H9 (cell line): ENCODE results near the gene HES3. TPM values are rescaled to one million over a fixed set of nuclear protein-coding genes. Genes with fewer than 3 reads are reported as not detected.

ENCODE experiments used
- DNase-seq: peaks from one replicate; pipeline ENCODE4 v3.0.0-alpha.2; 2017
- H2AFZ ChIP-seq: one replicate; pipeline ENCODE4 v1.6.1; 2013; ENCODE audit warnings: mild to moderate bottlenecking, low read length, control low read depth, moderate library complexity
- H2AK5ac ChIP-seq: 2 replicates; pipeline ENCODE4 v1.6.1; 2013; ENCODE audit warnings: low read length, control low read depth, mixed read lengths; ENCODE audit not compliant: insufficient read length
- H2BK120ac ChIP-seq: one replicate; pipeline ENCODE4 v1.6.1; 2013; ENCODE audit warnings: low read depth, mild to moderate bottlenecking, low read length, control low read depth, inconsistent platforms; ENCODE audit not compliant: poor library complexity, severe bottlenecking
- H2BK12ac ChIP-seq: 2 replicates; pipeline ENCODE4 v1.6.1; 2013; ENCODE audit warnings: low read length, control low read depth, mixed read lengths, low read depth; ENCODE audit not compliant: insufficient read length
- H2BK15ac ChIP-seq: 2 replicates; pipeline ENCODE4 v1.6.1; 2013; ENCODE audit warnings: low read depth, low read length, control low read depth
- H2BK20ac ChIP-seq: one replicate; pipeline ENCODE4 v1.6.1; 2013; ENCODE audit warnings: low read depth, mild to moderate bottlenecking, low read length, control low read depth, inconsistent platforms; ENCODE audit not compliant: poor library complexity, severe bottlenecking
- H2BK5ac ChIP-seq: 2 replicates; pipeline ENCODE4 v1.6.1; 2013; ENCODE audit warnings: low read length, control low read depth, mixed read lengths; ENCODE audit not compliant: insufficient read length
- H3K14ac ChIP-seq: 2 replicates; pipeline ENCODE4 v1.6.1; 2013; ENCODE audit warnings: low read length, control low read depth; ENCODE audit not compliant: insufficient read depth
- H3K18ac ChIP-seq: 2 replicates; pipeline ENCODE4 v1.6.1; 2013; ENCODE audit warnings: low read depth, mild to moderate bottlenecking, mixed read lengths, low read length, control low read depth; ENCODE audit not compliant: insufficient read length
- H3K23ac ChIP-seq: 2 replicates; pipeline ENCODE4 v1.6.1; 2013; ENCODE audit warnings: low read length, control low read depth, mixed read lengths, low read depth; ENCODE audit not compliant: insufficient read length
- H3K23me2 ChIP-seq: 2 replicates; pipeline ENCODE4 v1.6.1; 2013; ENCODE audit warnings: low read depth, mild to moderate bottlenecking, mixed read lengths, low read length, control low read depth; ENCODE audit not compliant: insufficient read length, poor library complexity, severe bottlenecking
- H3K27ac ChIP-seq: 2 replicates; pipeline ENCODE4 v1.5.1; 2013; ENCODE audit warnings: low read length, control low read depth, mixed read lengths, low read depth; ENCODE audit not compliant: insufficient read length
- H3K27me3 ChIP-seq: 2 replicates; pipeline ENCODE4 v1.6.1; 2013; ENCODE audit warnings: low read length, control low read depth, inconsistent platforms; ENCODE audit not compliant: insufficient read depth
- H3K4ac ChIP-seq: 2 replicates; pipeline ENCODE4 v1.6.1; 2013; ENCODE audit warnings: low read depth, mild to moderate bottlenecking, control low read depth, inconsistent platforms, low read length, moderate library complexity
- H3K4me1 ChIP-seq: 2 replicates; pipeline ENCODE4 v1.6.1; 2013; ENCODE audit warnings: low read length, control low read depth, inconsistent platforms; ENCODE audit not compliant: insufficient read depth
- H3K4me2 ChIP-seq: 2 replicates; pipeline ENCODE4 v1.6.1; 2013; ENCODE audit warnings: low read length, control low read depth, mixed read lengths; ENCODE audit not compliant: insufficient read length, insufficient read depth
- H3K56ac ChIP-seq: 2 replicates; pipeline ENCODE4 v1.6.1; 2013; ENCODE audit warnings: low read depth, mild to moderate bottlenecking, mixed read lengths, low read length, control low read depth; ENCODE audit not compliant: insufficient read length
- H3K79me1 ChIP-seq: 2 replicates; pipeline ENCODE4 v1.6.1; 2013; ENCODE audit warnings: low read depth, mild to moderate bottlenecking, moderate library complexity, low read length, control low read depth, inconsistent platforms; ENCODE audit not compliant: insufficient read depth, poor library complexity, severe bottlenecking
- H3K79me2 ChIP-seq: 2 replicates; pipeline ENCODE4 v1.6.1; 2013; ENCODE audit warnings: low read length, control low read depth, inconsistent platforms; ENCODE audit not compliant: insufficient read depth
- H3K9ac ChIP-seq: 2 replicates; pipeline ENCODE4 v1.6.1; 2013; ENCODE audit warnings: low read length, control low read depth, mixed read lengths; ENCODE audit not compliant: insufficient read length; ENCODE audit errors: extremely low read depth
- H3K9me3 ChIP-seq: one replicate; pipeline ENCODE4 v1.6.1; 2013; ENCODE audit warnings: low read depth, low read length, inconsistent platforms; ENCODE audit not compliant: control insufficient read depth
- H3T11ph ChIP-seq: one replicate; pipeline ENCODE4 v1.6.1; 2013; ENCODE audit warnings: mild to moderate bottlenecking, low read length, control low read depth, inconsistent platforms
- H4K20me1 ChIP-seq: one replicate; pipeline ENCODE4 v1.6.1; 2013; ENCODE audit not compliant: control insufficient read depth, insufficient read length, insufficient read depth
- H4K5ac ChIP-seq: 2 replicates; pipeline ENCODE4 v1.6.1; 2013; ENCODE audit warnings: low read depth, mild to moderate bottlenecking, mixed read lengths, low read length, control low read depth; ENCODE audit not compliant: insufficient read length
- H4K8ac ChIP-seq: replicated peaks from 2 replicates; pipeline ENCODE4 v1.6.1; 2013; ENCODE audit warnings: low read length, control low read depth, mixed read lengths, low read depth; ENCODE audit not compliant: insufficient read length
- H4K91ac ChIP-seq: 2 replicates; pipeline ENCODE4 v1.6.1; 2013; ENCODE audit warnings: low read depth, mild to moderate bottlenecking, moderate library complexity, mixed read lengths, low read length, control low read depth; ENCODE audit not compliant: insufficient read length
- H3K27ac Mint-ChIP-seq, 3 experiments: 2 replicates in 2 of 3; 3 replicates in 1 of 3; pipeline ENCODE4 v1.8.0; 2020 to 2021; ENCODE audit warnings: mixed read lengths in 3 of 3, mild to moderate bottlenecking in 1 of 3, moderate library complexity in 1 of 3
- H3K27me3 Mint-ChIP-seq: 2 replicates; pipeline ENCODE4 v1.8.0; 2021; ENCODE audit warnings: low read depth, mild to moderate bottlenecking, moderate library complexity, mixed read lengths
- H3K36me3 Mint-ChIP-seq, 3 experiments: 2 replicates in 2 of 3; 3 replicates in 1 of 3; pipeline ENCODE4 v1.8.0; 2020 to 2021; ENCODE audit warnings: low read depth in 3 of 3, mixed read lengths in 3 of 3; ENCODE audit not compliant: insufficient read depth in 1 of 3
- H3K4me1 Mint-ChIP-seq, 2 experiments: 2 replicates each; pipeline ENCODE4 v1.8.0; 2020; ENCODE audit warnings: mixed read lengths in 2 of 2
- H3K4me3 Mint-ChIP-seq, 2 experiments: 2 replicates in 1 of 2; 3 replicates in 1 of 2; pipeline ENCODE4 v1.8.0; 2020 to 2021; ENCODE audit warnings: mild to moderate bottlenecking in 2 of 2, mixed read lengths in 2 of 2, moderate library complexity in 1 of 2
- H3K9me3 Mint-ChIP-seq, 2 experiments: 2 replicates in 1 of 2; 3 replicates in 1 of 2; pipeline ENCODE4 v1.8.0; 2020; ENCODE audit warnings: mild to moderate bottlenecking in 2 of 2, mixed read lengths in 2 of 2, moderate library complexity in 1 of 2
- CTCF ChIP-seq: fragments of 200-600 bp; sonication (generic); conservative IDR thresholded peaks from 3 replicates; pipeline ENCODE4 v1.8.0; 2021; ENCODE audit warnings: antibody characterized with exemption, mild to moderate bottlenecking
- WGBS: extraction: QIAGEN DNeasy Blood & Tissue Kit; methylation state at CpG from one replicate; pipeline ENCODE4 v1.1.7; 2013; ENCODE audit warnings: missing lambda C conversion rate, low lambda C conversion rate, mixed read lengths; ENCODE audit not compliant: insufficient read length; ENCODE audit errors: extremely low coverage; 5-methylcytosine and 5-hydroxymethylcytosine counted together
- total RNA-seq: library from RNA; stranded (reverse); gene quantifications from 2 replicates; pipeline ENCODE4 v1.2.1, GENCODE V29; 2021

Gene HES3
- total RNA-seq, 1 experiment from 2014 or later: 89.9 TPM

GRCh38 chr1:6209661-6210580 lies 34.1 kb upstream of the HES3 start:
- Histone ChIP-seq H4K91ac (no peak overlapping the region), H3K9ac (no peak overlapping the region), H3K18ac (no peak overlapping the region), H4K5ac (no peak overlapping the region), H2BK15ac (no peak overlapping the region), H3K27me3 (no peaks in the 10 kb centered on the region; the same call in 1 of the 2 replicates), H3K23ac (no peak overlapping the region), H2AK5ac (no peak overlapping the region), H2AFZ (no peak overlapping the region), H3K4me1 (no peaks in the 10 kb centered on the region), H3K9me3 (no peaks in the 10 kb centered on the region), H3K14ac (no peak overlapping the region; the same call in 1 of the 2 replicates), H2BK20ac (no peak overlapping the region), H3K23me2 (peaks cover 15% of the 10 kb centered on the region), H2BK120ac (no peak overlapping the region), H3T11ph (no peak overlapping the region), H3K79me2 (no peaks in the 10 kb centered on the region), H2BK12ac (no peak overlapping the region), H4K8ac (no peak overlapping the region), H4K20me1 (no peaks in the 10 kb centered on the region), H3K4ac (no peak overlapping the region), H3K79me1 (no peaks in the 10 kb centered on the region), H3K4me2 (peak overlapping the region; percentile 34), H3K56ac (no peak overlapping the region), H2BK5ac (no peak overlapping the region), H3K27ac (no peak overlapping the region)
- H3K27ac Mint-ChIP-seq: no peak overlapping the region; a peak in 1 of 7 replicates
- peak; percentile 40; the same call in 2 of the 3 replicates for TF ChIP-seq CTCF
- peak overlapping the region; percentile 50 to 74 for H3K4me3 Mint-ChIP-seq
- DNase-seq: peak; percentile 54
- peaks cover 45% of the 10 kb centered on the region for H3K27me3 Mint-ChIP-seq
- WGBS: no CpG with 5 or more reads among the region's 17 CpGs
- peaks cover 5 to 24% of the 10 kb centered on the region in 2 experiments for H3K4me1 Mint-ChIP-seq
- H3K36me3 Mint-ChIP-seq: no peaks in the 10 kb centered on the region; a peak in 1 of 7 replicates
- no peaks in the 10 kb centered on the region for H3K9me3 Mint-ChIP-seq
